Esophagus (tissue), 2 donors: ENCODE data around the gene SHROOM3. TPM values are rescaled to one million over a fixed set of nuclear protein-coding genes. Genes with fewer than 3 reads are reported as not detected.

Experiments used
- H3K27ac ChIP-seq, 2 donors: one replicate each; pipeline ENCODE4 v1.5.1; 2013; ENCODE audit warnings: low read depth in 2 of 2, mild to moderate bottlenecking in 2 of 2, inconsistent platforms in 1 of 2, low read length in 1 of 2, moderate library complexity in 1 of 2
- H3K27me3 ChIP-seq, 2 donors: one replicate each; pipeline ENCODE4 v1.6.1; 2013; ENCODE audit warnings: low read length in 2 of 2, control low read depth in 1 of 2, mild to moderate bottlenecking in 1 of 2; ENCODE audit not compliant: insufficient read depth in 2 of 2, control insufficient read depth in 1 of 2
- H3K36me3 ChIP-seq, 2 donors: one replicate each; pipeline ENCODE4 v1.6.1; 2013; ENCODE audit warnings: low read length in 1 of 2; ENCODE audit not compliant: control insufficient read depth in 2 of 2, insufficient read depth in 2 of 2
- H3K4me1 ChIP-seq, 2 donors: one replicate each; pipeline ENCODE4 v1.6.1; 2013; ENCODE audit warnings: low read length in 1 of 2; ENCODE audit not compliant: control insufficient read depth in 2 of 2, insufficient read depth in 2 of 2
- H3K4me3 ChIP-seq, 2 donors: one replicate each; pipeline ENCODE4 v1.5.1; 2013; ENCODE audit warnings: low read length in 2 of 2, mild to moderate bottlenecking in 2 of 2, low read depth in 1 of 2, moderate library complexity in 1 of 2
- H3K9me3 ChIP-seq, 2 donors: one replicate each; pipeline ENCODE4 v1.6.1; 2013; ENCODE audit warnings: mild to moderate bottlenecking in 2 of 2, low read depth in 1 of 2, low read length in 1 of 2, moderate library complexity in 1 of 2; ENCODE audit not compliant: control insufficient read depth in 2 of 2, insufficient read depth in 1 of 2
- WGBS, 2 donors: extraction: QIAGEN DNeasy Blood & Tissue Kit; methylation state at CpG; one replicate each; pipeline ENCODE4 v1.1.7; 2013; 5-methylcytosine and 5-hydroxymethylcytosine counted together
- polyA plus RNA-seq, 2 donors: library from polyadenylated mRNA; stranded (reverse); fragments of 200-250 nt; gene quantifications; one replicate each; pipeline ENCODE4 v1.2.3, GENCODE V29; 2013
- donor health status: healthy with polysubstance abuse.
- donor health status: Bipolar disorder and iron deficiency.

Gene SHROOM3
- polyA plus RNA-seq, 2 donors: 14.2 to 15.3 TPM

- no peaks in the 10 kb centered on the region for H3K27me3 ChIP-seq
- no peaks in the 10 kb centered on the region for H3K9me3 ChIP-seq
- 74 to 79% methylated on average over 3 of the region's 3 CpGs for WGBS, 2 donors
- H3K36me3 ChIP-seq: no peaks in the 10 kb centered on the region
- H3K4me1 ChIP-seq: peaks cover 2 to 3% of the 10 kb centered on the region in 2 donors
- no peak overlapping the region for H3K4me3 ChIP-seq
- H3K27ac ChIP-seq: no peak overlapping the region
Measured at GRCh38 chr4:76697129-76697803, 262.2 kb downstream of the SHROOM3 start.

- no peaks in the 10 kb centered on the region for H3K36me3 ChIP-seq
- H3K27ac ChIP-seq: no peak overlapping the region
- H3K4me1 ChIP-seq: peaks cover 2 to 3% of the 10 kb centered on the region in 2 donors
- WGBS, 2 donors: 57 to 67% methylated on average over 1 of the region's 1 CpG
- no peaks in the 10 kb centered on the region for H3K27me3 ChIP-seq
- no peak overlapping the region for H3K4me3 ChIP-seq
- no peaks in the 10 kb centered on the region for H3K9me3 ChIP-seq
Measured at GRCh38 chr4:76698141-76698540, 263.1 kb downstream of the SHROOM3 start.

GRCh38 chr4:76699751-76700310 is 264.8 kb downstream of the SHROOM3 start:
- no peaks in the 10 kb centered on the region for H3K27me3 ChIP-seq
- WGBS, 2 donors: 77 to 78% methylated on average over 4 of the region's 4 CpGs
- no peak overlapping the region for H3K27ac ChIP-seq
- no peaks in the 10 kb centered on the region for H3K9me3 ChIP-seq
- H3K36me3 ChIP-seq: no peaks in the 10 kb centered on the region
- peaks cover 3 to 5% of the 10 kb centered on the region in 2 donors for H3K4me1 ChIP-seq
- no peak overlapping the region for H3K4me3 ChIP-seq

GRCh38 chr4:76702440-76703122 is 267.6 kb downstream of the SHROOM3 start:
- H3K9me3 ChIP-seq: no peaks in the 10 kb centered on the region
- H3K27ac ChIP-seq: no peak overlapping the region
- H3K4me1 ChIP-seq: peaks cover 3 to 5% of the 10 kb centered on the region in 2 donors
- H3K27me3 ChIP-seq: no peaks in the 10 kb centered on the region
- H3K36me3 ChIP-seq: no peaks in the 10 kb centered on the region
- WGBS, 2 donors: 87 to 88% methylated on average over 4 of the region's 4 CpGs
- no peak overlapping the region for H3K4me3 ChIP-seq

- Histone ChIP-seq H3K36me3 (no peaks in the 10 kb centered on the region), H3K27ac (no peak overlapping the region), H3K27me3 (no peaks in the 10 kb centered on the region), H3K4me3 (no peak overlapping the region), H3K9me3 (no peaks in the 10 kb centered on the region), H3K4me1 (peaks cover 3 to 5% of the 10 kb centered on the region in 2 donors)
- 46 to 63% methylated on average over 1 of the region's 1 CpG for WGBS, 2 donors
Measured at GRCh38 chr4:76703123-76703490, 268.1 kb downstream of the SHROOM3 start.

GRCh38 chr4:76703676-76704075 is 268.6 kb downstream of the SHROOM3 start:
- 38 to 47% methylated on average over 3 of the region's 3 CpGs for WGBS, 2 donors
- Histone ChIP-seq H3K27me3 (no peaks in the 10 kb centered on the region), H3K4me3 (no peak overlapping the region), H3K4me1 (peaks cover 3 to 5% of the 10 kb centered on the region in 2 donors), H3K9me3 (no peaks in the 10 kb centered on the region), H3K36me3 (no peaks in the 10 kb centered on the region), H3K27ac (peak overlapping the region in 1 of 2 donors; percentile 65)

- Histone ChIP-seq H3K27ac (peak overlapping the region; percentile 5 to 77), H3K9me3 (no peaks in the 10 kb centered on the region), H3K4me1 (peaks cover 3 to 5% of the 10 kb centered on the region in 2 donors), H3K36me3 (no peaks in the 10 kb centered on the region), H3K4me3 (no peak overlapping the region), H3K27me3 (no peaks in the 10 kb centered on the region)
- 32 to 34% methylated on average over 3 of the region's 3 CpGs for WGBS, 2 donors
Measured at GRCh38 chr4:76704133-76704881, 269.3 kb downstream of the SHROOM3 start.

GRCh38 chr4:76705472-76705871 is 270.4 kb downstream of the SHROOM3 start:
- no peaks in the 10 kb centered on the region for H3K27me3 ChIP-seq
- 63 to 88% methylated on average over 1 of the region's 1 CpG for WGBS, 2 donors
- no peak overlapping the region for H3K4me3 ChIP-seq
- peaks cover 0 to 3% of the 10 kb centered on the region in 2 donors for H3K4me1 ChIP-seq
- H3K27ac ChIP-seq: no peak overlapping the region
- no peaks in the 10 kb centered on the region for H3K36me3 ChIP-seq
- no peaks in the 10 kb centered on the region for H3K9me3 ChIP-seq

GRCh38 chr4:76706581-76706980 is 271.6 kb downstream of the SHROOM3 start:
- Histone ChIP-seq H3K27ac (no peak overlapping the region), H3K36me3 (no peaks in the 10 kb centered on the region), H3K27me3 (no peaks in the 10 kb centered on the region), H3K9me3 (no peaks in the 10 kb centered on the region), H3K4me3 (no peak overlapping the region), H3K4me1 (peaks cover 0 to 3% of the 10 kb centered on the region in 2 donors)
- 89% methylated on average over 6 of the region's 6 CpGs for WGBS, 2 donors
